Measurements from ENCODE around the gene THBD. TPM values are rescaled to one million over a fixed set of nuclear protein-coding genes. Genes with fewer than 3 reads are reported as not detected.

The THBD gene
- total and polyA plus RNA-seq, 2 of the 4 experiments (the other 2 are of a cell fraction), result 0.07 TPM; not detected in 1

DNA sequence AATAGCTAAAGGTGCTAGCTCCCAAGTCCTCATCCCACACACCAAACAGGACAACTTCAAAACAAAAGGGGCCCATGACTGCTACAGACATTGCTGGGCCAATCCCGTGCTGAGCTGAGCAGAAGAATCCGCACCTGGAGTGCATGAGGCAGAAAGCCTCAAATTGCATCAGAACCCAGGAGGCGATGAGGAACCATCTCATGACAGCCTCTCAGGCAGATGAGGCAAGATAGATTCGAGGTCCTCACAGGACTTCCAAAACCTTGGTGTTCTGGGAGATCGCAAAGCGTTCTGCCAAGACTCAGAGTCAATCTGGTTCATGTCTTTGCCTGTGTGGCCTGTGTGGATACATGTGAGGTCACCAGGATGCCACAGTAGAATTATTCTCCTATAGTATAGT lies 47.2 kb downstream of the THBD start:
- no peak overlapping the region for H2AK5ac ChIP-seq (ENCODE audit: low read depth, low read length)
- ATAC-seq (ENCODE audit: low read depth) (no peak), DNase-seq (no peak)
- H4K5ac ChIP-seq (ENCODE audit: low read depth, low read length), result no peak overlapping the region
- no peaks in the 10 kb centered on the region for H3K9me3 ChIP-seq (ENCODE audit: control insufficient read depth, insufficient read depth, low read length)
- H3K27me3 ChIP-seq (ENCODE audit: control insufficient read depth, insufficient read depth, low read length), result peaks cover 4% of the 10 kb centered on the region
- dilution Hi-C loops (cut with HindIII; ENCODE audit: low sequenced_read_pairs, unreplicated experiment), result no loop called here
- H3K4me1 ChIP-seq (ENCODE audit: control insufficient read depth, insufficient read depth, low read length), result no peaks in the 10 kb centered on the region
- H3K4me3 ChIP-seq (ENCODE audit: insufficient read depth, low read depth, low read length), result no peak overlapping the region
- intact Hi-C loops (cut with micrococcal nuclease), result no loop called here
- CTCF ChIA-PET, result interaction anchor here (0.6 kb wide), 1 partner anchor 549 kb away, joined by 3 read pairs; no protein-coding TSS in a partner anchor
- TF ChIP-seq CHD1 (IDR thresholded peaks at IDR 0.05; ENCODE audit: low read depth, low read length) (no peak), MXI1 (IDR thresholded peaks at IDR 0.05; ENCODE audit: borderline replicate concordance, low read depth, low read length) (no peak), RFX5 (IDR thresholded peaks at IDR 0.05; ENCODE audit: low read depth, low read length) (no peak), MAFK (IDR thresholded peaks at IDR 0.05; ENCODE audit: low read depth, low read length) (no peak), POLR2A (IDR thresholded peaks at IDR 0.05; ENCODE audit: low read depth, low read length) (no peak), BHLHE40 (IDR thresholded peaks at IDR 0.05; ENCODE audit: low read depth, low read length) (no peak), RCOR1 (IDR thresholded peaks at IDR 0.05; ENCODE audit: insufficient replicate concordance, low read length) (no peak), NFE2L2 (IDR thresholded peaks at IDR 0.05; ENCODE audit: low read depth, low read length) (no peak), CEBPB (IDR thresholded peaks at IDR 0.05; ENCODE audit: low read depth, low read length) (no peak), FOS (IDR thresholded peaks at IDR 0.05; ENCODE audit: low read depth, low read length) (no peak), RAD21 (IDR thresholded peaks at IDR 0.05; ENCODE audit: low read length) (no peak), MAZ (IDR thresholded peaks at IDR 0.05; ENCODE audit: borderline replicate concordance, low read depth, low read length) (no peak), SMC3 (IDR thresholded peaks at IDR 0.05; ENCODE audit: low read depth, low read length) (no peak)
- TF ChIP-seq, protein P1, sequence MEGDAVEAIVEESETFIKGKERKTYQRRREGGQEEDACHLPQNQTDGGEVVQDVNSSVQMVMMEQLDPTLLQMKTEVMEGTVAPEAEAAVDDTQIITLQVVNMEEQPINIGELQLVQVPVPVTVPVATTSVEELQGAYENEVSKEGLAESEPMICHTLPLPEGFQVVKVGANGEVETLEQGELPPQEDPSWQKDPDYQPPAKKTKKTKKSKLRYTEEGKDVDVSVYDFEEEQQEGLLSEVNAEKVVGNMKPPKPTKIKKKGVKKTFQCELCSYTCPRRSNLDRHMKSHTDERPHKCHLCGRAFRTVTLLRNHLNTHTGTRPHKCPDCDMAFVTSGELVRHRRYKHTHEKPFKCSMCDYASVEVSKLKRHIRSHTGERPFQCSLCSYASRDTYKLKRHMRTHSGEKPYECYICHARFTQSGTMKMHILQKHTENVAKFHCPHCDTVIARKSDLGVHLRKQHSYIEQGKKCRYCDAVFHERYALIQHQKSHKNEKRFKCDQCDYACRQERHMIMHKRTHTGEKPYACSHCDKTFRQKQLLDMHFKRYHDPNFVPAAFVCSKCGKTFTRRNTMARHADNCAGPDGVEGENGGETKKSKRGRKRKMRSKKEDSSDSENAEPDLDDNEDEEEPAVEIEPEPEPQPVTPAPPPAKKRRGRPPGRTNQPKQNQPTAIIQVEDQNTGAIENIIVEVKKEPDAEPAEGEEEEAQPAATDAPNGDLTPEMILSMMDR (conservative IDR thresholded peaks at IDR 0.05; ENCODE audit: low read depth, low read length), result no peak
- TF ChIP-seq, protein P2, sequence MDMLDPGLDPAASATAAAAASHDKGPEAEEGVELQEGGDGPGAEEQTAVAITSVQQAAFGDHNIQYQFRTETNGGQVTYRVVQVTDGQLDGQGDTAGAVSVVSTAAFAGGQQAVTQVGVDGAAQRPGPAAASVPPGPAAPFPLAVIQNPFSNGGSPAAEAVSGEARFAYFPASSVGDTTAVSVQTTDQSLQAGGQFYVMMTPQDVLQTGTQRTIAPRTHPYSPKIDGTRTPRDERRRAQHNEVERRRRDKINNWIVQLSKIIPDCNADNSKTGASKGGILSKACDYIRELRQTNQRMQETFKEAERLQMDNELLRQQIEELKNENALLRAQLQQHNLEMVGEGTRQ (IDR thresholded peaks at IDR 0.05; ENCODE audit: low read depth, low read length), result no peak
- TF ChIP-seq, protein P3, sequence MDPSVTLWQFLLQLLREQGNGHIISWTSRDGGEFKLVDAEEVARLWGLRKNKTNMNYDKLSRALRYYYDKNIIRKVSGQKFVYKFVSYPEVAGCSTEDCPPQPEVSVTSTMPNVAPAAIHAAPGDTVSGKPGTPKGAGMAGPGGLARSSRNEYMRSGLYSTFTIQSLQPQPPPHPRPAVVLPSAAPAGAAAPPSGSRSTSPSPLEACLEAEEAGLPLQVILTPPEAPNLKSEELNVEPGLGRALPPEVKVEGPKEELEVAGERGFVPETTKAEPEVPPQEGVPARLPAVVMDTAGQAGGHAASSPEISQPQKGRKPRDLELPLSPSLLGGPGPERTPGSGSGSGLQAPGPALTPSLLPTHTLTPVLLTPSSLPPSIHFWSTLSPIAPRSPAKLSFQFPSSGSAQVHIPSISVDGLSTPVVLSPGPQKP (IDR thresholded peaks at IDR 0.05; ENCODE audit: borderline replicate concordance, low read depth, low read length), result no peak
- no TSS peak for BruUV-seq (replicated peaks)
- no peak overlapping the region for H2AK9ac ChIP-seq (replicated peaks; ENCODE audit: low read depth, low read length, poor library complexity)
- H3K36me3 ChIP-seq (ENCODE audit: control insufficient read depth, insufficient read depth, low read length), result no peaks in the 10 kb centered on the region
- H2BK15ac ChIP-seq (ENCODE audit: low read depth, low read length), result no peak overlapping the region
- no peak overlapping the region for H3K4me2 ChIP-seq (ENCODE audit: low read depth, low read length)
- no peak overlapping the region for H3K14ac ChIP-seq (replicated peaks; ENCODE audit: low read depth, low read length)
- POLR2A ChIA-PET (ENCODE audit: unreplicated experiment), result no interaction called here
- no peaks in the 10 kb centered on the region for H3K9me1 ChIP-seq (ENCODE audit: insufficient read depth, low read length)
- WGBS, 2 experiments (ENCODE audit: extremely low coverage in 2 of 2, insufficient read length in 1 of 2), result 93% methylated on average over 2 of the region's 6 CpGs; no CpG with 5 or more reads in 1 of the 2 experiments
- no peak overlapping the region for H4K91ac ChIP-seq (ENCODE audit: insufficient read depth, low read depth, low read length)
- in situ Hi-C loops (cut with MboI; ENCODE audit: low sequenced_read_pairs), result no loop called here
- H4K20me1 ChIP-seq (ENCODE audit: insufficient read depth, low read length), result no peaks in the 10 kb centered on the region
- no peak overlapping the region for H3K27ac ChIP-seq (ENCODE audit: insufficient read depth, low read length)
- H3K23ac ChIP-seq (ENCODE audit: low read depth, low read length), result no peak overlapping the region
- no peak overlapping the region for H2BK5ac ChIP-seq (ENCODE audit: low read depth, low read length, poor library complexity, severe bottlenecking)
- H3K4ac ChIP-seq (ENCODE audit: low read depth, low read length), result no peak overlapping the region
- H2BK120ac ChIP-seq (ENCODE audit: low read depth, low read length), result no peak overlapping the region
- H4K8ac ChIP-seq (ENCODE audit: low read depth in 2 of 2, low read length in 2 of 2), result no peak overlapping the region
- H2AFZ ChIP-seq (replicated peaks; ENCODE audit: low read length, poor library complexity), result no peak overlapping the region
- no peak overlapping the region for H3K9ac ChIP-seq (ENCODE audit: low read depth, low read length)
- H3K18ac ChIP-seq (ENCODE audit: low read depth, low read length), result no peak overlapping the region
- H3K56ac ChIP-seq (ENCODE audit: extremely low read depth, insufficient read depth, low read length), result no peak overlapping the region
- H3K79me1 ChIP-seq (ENCODE audit: low read depth in 1 of 2, low read length in 2 of 2), result no peaks in the 10 kb centered on the region
- no peak overlapping the region for H2BK20ac ChIP-seq (ENCODE audit: low read depth, low read length)
